Hepatocyte (in vitro differentiated cells): ENCODE data around the gene ATR.

Experiments
- CTCF ChIP-seq: fragments of 200-600 bp; sonication (generic); IDR thresholded peaks from 2 replicates; pipeline ENCODE4 v1.5.1; 2016; ENCODE audit warnings: antibody characterized with exemption, mild to moderate bottlenecking; ENCODE audit not compliant: poor library complexity
- EZH2 ChIP-seq: fragments of 200-600 bp; sonication (generic); IDR thresholded peaks from 2 replicates; pipeline ENCODE4 v1.6.1; 2016; ENCODE audit warnings: antibody characterized with exemption, mild to moderate bottlenecking, borderline replicate concordance

GRCh38 chr3:142509079-142509478 is 69.5 kb downstream of the ATR start:
- TF ChIP-seq CTCF (no peak), EZH2 (no peak)
